CD4-positive, alpha-beta T cell treated with Interleukin-17A for 1 hour (primary cell): Measurements from ENCODE around the gene NOTCH4.

Experiments
- DNase-seq: peaks from one replicate; pipeline ENCODE4 v3.0.0-alpha.2; 2020

NOTCH4 gene

DNA sequence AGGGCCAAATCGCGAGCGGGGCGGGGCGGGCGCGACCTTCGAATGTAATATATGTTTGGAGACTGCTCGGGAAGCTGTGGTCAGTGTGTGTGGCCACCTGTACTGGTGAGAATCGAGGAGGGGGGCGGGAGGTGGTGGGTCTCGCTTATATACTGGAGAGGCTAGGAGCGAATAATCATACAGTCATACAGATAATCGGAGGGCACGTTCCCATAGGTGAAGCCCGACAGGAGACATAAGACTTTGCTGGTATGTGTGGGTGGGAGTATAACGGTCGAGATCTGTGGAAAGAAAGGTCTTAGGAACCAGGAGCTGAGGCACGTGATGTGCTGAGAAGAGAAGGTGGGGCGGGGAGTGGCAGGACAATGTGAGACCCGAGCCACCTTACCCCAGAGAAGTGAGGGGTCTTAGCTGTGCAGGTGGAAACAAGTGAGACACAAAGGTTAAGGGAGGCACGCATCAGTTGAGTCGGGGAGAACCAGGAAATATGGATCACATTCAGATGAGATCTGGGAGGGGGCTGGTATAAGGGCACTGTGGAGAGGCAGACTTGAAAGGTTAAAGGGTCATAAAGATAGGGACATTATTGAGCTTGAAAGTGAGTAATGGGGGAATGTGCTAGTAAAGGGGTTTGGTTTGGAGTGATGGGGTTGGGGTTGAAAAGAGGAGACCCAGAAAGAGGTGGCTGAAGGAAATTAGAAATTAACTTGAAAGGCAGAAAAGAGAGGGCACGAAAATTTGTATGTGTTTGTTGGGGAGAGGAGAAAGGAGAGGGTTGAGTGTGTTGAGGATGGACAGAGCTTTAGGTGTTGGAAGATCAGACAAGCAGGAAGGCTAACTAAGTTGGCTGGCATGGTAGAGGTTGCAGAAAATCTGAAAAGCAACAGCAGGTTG lies 45.1 kb downstream of the NOTCH4 start:
- DNase-seq = no peak

DNA sequence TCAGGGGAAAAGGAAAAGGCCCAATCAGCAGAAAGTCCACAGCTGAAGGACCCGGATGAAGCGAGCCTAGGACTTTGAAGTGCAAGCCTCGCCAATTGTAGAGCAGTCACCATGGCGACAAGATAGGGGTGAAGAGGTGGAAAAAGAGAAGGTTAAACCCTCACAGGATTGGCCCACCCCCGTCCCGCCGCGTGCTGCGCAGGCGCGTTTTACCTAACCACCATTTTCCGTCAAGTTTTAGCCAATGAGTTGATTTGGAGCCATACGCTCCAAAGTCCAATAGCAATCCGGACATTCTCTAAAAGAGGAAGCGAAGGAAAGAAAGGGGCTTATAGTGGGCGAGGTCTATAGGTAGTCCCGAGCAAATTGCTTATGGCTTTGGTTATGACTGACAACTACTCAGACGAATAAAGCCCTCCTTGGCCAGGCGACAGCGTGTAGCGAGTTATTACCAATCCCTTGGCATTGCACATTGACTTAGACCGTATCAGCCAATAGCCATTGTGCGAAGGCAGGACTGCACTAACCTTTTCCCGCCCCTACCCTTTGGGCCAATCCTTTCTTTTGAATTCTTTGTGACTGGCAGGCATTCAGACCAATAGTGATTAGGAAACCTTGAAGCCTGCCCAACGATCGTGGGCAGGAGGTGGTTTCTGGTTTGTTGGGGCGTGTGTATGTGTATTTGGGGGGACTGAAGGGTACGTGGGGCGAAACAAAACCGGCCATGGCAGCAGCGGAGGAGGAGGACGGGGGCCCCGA lies 45.9 kb downstream of the NOTCH4 start, which contains the start of gene RNF5:
Gene RNF5, plus strand, starts transcription at position 618 of the 759 bp plus-strand sequence. Its CDS starts 107 bp downstream, at position 725.
- peak; percentile 100 for DNase-seq

DNA sequence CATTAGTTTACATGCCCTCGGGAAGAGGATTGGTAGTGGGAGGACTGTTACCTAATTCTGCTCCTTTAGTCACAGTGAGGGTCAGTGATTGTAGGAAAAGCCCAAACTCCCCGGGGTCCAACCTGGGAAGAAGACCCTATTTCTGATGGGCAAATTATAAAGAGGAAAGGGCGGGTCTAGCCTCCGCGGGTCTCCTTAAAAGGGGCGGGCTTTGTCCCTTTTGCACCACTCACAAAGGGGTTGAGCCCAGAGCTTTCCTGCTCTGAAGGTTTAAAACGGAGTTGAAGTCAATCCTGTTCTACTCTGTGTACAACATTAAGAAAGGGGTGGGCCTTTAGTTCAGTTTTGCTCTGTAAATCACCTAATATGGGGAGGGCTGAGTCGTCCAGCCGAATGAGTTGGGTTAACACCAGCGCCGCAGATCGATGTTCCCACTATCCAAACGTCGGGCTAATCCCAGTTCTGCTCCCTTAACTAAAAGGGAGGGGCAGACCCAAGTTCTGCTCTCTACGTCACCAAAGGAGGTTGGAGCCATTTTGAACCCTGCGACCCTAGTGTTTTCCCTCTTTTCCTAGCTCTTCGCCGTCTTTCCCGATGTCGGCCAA lies 46.6 kb downstream of the NOTCH4 start:
- DNase-seq = peak; percentile 75

GRCh38 chr6:32176476-32177182 lies 47.2 kb downstream of the NOTCH4 start:
- no peak for DNase-seq

GRCh38 chr6:32175711-32176475 lies 48.0 kb downstream of the NOTCH4 start, which contains the start of gene AGPAT1:
Gene AGPAT1, minus strand, starts transcription at chr6:32176084. Its CDS starts 4,588 bp downstream, at chr6:32171496.
- DNase-seq = peak; percentile 98

- DNase-seq = no peak
Measured at GRCh38 chr6:32175322-32175710, 48.6 kb downstream of the NOTCH4 start.

GRCh38 chr6:32174416-32174815 lies 49.5 kb downstream of the NOTCH4 start:
- DNase-seq = no peak

DNA sequence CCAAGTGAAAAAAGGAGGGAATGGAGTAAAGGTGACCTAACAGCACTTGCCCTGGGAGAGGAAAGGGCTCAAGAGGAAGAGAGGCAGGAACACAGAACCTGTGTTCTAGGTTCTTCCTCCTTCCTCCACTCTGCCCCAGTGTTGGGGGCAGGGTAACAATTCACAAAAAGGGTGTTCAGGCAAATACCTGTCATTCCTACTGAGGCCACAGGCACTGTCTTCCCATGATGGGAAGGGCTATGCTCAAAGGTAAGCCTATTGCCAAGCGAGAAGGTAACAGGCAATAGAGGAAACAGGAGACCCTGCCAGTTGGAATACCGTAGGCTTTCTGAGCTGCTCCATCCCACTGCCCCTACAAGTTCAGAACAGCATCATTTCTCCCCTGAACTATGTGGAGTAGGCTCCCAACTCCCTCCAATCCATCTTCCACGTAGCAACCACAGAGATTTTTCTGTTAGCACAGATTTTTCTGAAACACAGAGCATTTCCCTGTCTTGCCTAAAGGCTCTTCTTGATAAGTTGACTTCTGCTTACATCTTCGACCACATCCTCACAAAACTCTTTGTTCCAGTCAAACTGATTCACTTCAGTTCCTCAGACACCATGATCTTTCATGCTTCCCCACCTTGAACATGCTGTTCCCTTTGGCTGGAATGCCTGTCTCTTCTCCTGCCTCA lies 50.7 kb downstream of the NOTCH4 start:
- DNase-seq = no peak

DNA sequence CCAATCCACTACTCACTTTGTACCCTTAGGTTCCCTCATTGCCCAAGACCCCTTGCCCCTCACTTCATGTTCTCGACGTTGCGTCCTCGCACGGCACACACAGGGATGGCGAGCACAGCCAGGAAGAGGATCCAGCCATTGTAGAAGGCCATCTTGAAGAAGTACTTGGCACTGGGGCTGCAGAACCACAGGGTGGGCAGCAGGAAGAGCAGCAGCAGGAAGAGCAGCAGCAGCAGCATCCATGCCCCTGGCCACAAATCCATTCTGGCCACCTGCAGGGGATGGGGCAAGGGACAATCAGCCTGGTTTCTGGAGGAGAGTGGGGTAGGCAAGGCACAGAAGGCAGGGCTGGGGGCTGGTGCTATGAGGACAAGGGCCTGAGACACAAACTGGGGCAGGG lies 52.6 kb downstream of the NOTCH4 start:
- no peak for DNase-seq

DNA sequence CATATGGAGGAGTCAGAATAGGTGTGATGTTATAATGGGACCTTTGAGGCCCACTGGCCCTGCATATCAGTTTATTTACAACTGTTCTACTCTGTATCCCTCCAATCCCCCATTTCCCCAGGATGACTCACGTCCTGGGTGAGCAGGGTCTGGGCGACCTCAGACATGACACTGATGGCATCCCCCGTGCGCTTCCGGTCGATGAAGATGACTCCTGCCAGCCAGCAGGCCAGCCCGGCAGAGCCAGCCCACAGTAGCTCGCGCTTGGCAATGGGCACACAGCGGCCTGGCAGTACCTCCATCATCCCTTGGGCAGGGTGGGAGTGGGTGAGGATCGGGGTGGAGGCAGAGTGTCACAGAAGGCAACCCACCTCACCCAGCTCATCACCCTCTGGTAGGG lies 53.6 kb downstream of the NOTCH4 start:
- no peak for DNase-seq

GRCh38 chr6:32168807-32169591 lies 54.9 kb downstream of the NOTCH4 start:
- DNase-seq = no peak

- DNase-seq = no peak
Measured at GRCh38 chr6:32168350-32168749, 55.5 kb downstream of the NOTCH4 start.

DNA sequence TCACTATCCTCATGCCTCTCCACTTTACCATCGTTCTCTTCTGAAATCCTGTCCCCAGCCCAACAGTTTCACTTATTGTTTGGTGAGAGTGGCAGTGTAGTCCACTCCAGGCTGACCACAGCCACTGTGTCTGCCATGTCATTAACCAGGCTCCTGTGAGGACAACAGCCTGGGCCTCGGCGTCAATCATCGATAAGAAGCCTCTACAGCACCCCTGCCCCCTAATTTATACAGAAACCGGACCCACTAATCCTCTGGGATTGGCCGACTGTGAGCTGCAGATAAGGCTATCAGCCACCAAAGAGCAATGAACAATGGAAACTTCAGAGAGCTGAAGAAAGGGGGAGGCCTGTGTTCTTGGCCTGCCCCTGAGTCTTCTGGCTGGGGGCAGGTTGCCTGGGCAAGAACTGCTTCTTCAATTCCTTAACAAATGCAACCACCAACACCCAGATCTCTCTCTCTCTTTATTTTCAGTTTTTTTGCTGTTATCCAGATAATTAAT lies 56.1 kb downstream of the NOTCH4 start:
- no peak for DNase-seq

DNA sequence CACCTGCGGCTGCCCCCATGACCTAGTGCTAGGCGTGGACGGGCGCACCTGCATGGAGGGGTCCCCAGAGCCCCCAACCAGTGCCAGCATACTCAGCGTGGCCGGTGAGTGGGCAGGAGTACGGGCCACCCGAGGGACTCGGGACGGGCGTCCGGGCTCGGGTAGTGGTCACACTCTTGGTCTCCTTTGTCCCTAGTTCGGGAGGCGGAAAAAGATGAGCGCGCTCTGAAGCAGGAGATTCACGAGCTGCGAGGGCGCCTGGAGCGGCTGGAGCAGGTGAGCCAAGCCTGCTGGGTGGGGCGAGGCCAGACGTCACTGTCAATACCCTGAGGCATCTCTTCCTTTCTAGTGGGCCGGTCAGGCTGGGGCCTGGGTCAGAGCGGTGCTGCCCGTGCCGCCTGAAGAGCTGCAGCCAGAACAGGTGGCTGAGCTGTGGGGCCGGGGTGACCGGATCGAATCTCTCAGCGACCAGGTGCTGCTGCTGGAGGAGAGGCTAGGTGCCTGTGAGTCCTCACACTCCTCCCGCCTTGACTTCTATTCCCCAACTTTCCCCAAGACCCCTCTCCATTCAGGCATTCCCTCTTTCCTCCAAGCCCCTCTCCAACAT lies 56.6 kb downstream of the NOTCH4 start:
- no peak for DNase-seq

DNA sequence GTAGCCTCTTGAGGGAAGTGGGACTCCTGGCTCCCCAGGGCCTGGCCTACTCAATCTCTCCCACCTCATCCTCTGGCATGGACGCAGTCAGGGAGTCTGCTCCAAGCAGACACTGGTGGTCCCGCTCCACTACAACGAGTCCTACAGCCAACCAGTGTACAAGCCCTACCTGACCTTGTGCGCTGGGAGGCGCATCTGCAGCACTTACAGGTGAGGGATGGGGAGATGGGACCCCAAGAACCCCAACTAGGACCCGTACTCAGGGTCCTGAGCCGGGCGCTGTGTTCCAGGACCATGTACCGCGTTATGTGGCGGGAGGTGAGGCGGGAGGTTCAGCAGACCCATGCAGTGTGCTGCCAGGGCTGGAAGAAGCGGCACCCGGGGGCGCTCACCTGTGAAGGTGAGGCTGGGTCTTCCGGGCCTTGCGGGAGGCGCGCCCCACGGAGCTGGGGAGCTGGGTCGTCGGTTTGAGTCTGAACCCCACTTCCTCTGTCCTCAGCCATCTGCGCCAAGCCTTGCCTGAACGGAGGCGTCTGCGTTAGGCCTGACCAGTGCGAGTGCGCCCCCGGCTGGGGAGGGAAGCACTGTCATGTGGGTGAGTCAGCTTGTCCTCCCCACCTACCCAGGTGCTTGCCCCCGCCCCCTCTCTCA lies 57.3 kb downstream of the NOTCH4 start:
- no peak for DNase-seq

GRCh38 chr6:32164295-32164694 lies 59.6 kb downstream of the NOTCH4 start, which contains the start of gene EGFL8:
Gene EGFL8, plus strand, starts transcription at chr6:32164595. Its CDS starts 1,571 bp downstream, at chr6:32166166.
- DNase-seq = no peak

DNA sequence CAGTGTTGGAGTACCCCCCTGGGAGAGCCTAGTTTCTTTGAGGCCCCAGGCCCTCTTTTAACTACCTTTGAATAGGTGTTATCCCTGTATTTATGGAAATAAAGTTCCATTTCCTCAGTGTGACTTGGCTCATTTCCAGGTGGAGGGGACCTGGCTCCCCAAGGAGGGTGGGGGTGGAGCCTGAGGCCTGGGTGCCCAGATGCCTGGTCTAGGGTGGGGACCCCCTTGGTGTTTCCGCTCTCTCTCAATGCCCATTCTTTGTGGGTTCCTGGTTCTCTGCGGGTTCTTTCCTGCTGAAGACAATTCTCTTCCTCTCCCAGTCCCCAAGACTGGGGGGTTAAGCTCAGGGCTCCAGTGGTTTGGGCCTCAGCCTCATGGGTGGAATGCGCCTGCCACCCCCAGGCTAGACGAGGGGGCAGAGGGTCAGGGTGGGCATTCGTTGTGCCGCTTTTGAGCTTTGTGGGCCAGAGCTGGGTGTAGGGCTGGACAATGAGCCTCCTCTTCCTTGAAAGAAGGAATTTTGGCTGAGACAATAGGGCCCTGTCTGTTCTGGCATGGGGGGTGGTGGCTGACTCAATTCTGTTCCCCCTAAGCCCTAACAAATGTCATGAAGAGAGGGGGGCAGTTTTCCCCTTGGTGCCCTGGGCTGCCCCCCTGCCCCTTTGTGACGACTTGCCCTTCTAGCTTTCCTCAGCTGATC lies 60.2 kb downstream of the NOTCH4 start:
- DNase-seq = no peak

- no peak for DNase-seq
Measured at GRCh38 chr6:32158052-32158451, 65.8 kb downstream of the NOTCH4 start.

DNA sequence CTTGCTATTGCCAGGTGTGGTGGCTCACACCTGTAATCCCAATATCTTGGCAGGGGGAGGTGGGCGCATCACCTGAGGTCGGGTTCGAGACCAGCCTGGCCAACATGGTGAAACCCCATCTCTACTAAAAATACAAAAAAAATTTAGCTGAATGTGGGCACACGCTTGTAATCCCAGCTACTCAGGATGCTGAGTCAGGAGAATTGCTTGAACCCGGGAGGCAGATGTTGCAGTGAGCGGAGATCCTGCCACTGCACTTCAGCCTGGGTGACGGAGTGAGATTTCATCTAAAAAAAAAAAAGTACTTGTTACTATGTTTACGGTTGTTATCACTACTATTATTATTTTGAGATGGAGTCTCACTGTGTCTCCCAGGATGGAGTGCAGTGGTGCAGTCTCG lies 67.0 kb downstream of the NOTCH4 start:
- DNase-seq = no peak
